Effector CD8-positive, alpha-beta T cell (primary cell): ENCODE data around the gene GTPBP3.
"Not testable (repeated sequence)": the region's sequence is repeated elsewhere in the genome, so short reads cannot be mapped to it uniquely, and the experiment has no call there.

ENCODE experiments used
- DNase-seq: peaks from one replicate; lab custom pipeline; 2025; lab: John Stamatoyannopoulos, UW
- total RNA-seq, 4 experiments: gene quantifications; one replicate each; lab custom pipeline; 2026; lab: John Stamatoyannopoulos, UW

The GTPBP3 gene
- total RNA-seq, result 18.3 to 25.1 (median 21.0) reads per million in 4 experiments

GRCh38 chr19:17336872-17337674 lies at the start of gene GTPBP3:
Gene GTPBP3, plus strand, starts transcription at chr19:17337553. Its CDS starts 59 bp downstream, at chr19:17337612.
- DNase-seq, result peak; percentile 94

GRCh38 chr19:17289489-17289888 lies 47.9 kb upstream of the GTPBP3 start:
- peak; percentile 6 for DNase-seq

DNA sequence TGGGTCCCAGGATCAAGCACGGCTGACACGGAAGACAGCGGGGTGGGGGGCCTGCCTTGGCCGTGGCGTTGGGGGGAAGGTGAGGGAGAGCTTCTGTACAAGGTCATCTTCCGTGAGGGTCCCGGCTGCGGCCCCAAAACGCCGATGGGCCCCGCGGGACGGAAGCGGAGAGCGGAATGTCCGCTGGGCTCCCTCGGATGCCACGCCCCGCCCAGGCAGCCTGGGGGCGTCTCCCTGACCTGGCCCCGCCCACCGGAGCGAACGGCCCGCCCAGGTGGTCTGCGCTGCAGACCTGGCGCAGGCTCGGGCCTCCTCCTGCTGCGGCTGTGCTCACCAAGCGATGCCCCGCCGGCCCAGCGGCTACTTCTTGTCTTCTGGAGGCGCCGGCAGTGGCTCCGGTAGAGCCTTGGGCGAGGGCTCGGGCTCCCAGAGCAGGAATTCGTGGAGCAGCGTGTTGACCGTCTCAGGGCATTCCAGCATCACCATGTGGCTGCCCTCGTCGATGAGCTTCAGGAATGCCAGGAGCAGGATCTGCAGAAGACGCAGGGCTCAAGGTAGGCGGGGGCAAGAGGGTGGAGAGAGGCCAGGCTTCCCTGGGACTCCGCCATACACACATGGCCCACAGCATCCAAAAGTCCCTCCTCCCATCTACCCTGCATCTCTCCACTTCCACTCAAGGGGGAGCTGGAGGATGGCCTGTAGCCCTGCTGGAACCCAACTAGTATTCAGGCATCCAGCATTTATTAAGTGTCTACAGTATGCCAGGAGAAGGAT lies 44.9 kb upstream of the GTPBP3 start:
- peak; percentile 76 for DNase-seq

DNA sequence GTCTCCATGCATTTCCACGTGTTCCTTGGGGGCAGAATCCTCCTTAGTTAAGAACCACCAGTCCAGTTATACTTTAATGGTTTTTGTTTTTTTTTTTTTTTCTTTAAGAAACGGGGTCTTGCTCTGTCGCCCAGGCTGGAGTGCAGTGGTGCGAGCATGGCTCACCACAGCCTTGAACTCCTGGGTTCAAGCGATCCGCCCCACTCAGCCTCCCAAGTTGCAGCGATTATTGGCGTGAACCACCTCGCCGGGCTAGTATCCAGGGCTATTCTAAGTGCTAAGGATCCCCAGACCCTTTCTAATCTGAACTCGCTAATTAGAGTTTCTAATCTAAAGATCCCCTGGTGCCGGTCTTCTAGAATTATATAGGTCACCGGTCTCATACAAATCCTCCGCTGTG lies 43.7 kb upstream of the GTPBP3 start:
- DNase-seq, result no peak

- peak; percentile 37 for DNase-seq
These were observed 43.1 kb upstream of the GTPBP3 start for GRCh38 chr19:17294051-17294891.

DNA sequence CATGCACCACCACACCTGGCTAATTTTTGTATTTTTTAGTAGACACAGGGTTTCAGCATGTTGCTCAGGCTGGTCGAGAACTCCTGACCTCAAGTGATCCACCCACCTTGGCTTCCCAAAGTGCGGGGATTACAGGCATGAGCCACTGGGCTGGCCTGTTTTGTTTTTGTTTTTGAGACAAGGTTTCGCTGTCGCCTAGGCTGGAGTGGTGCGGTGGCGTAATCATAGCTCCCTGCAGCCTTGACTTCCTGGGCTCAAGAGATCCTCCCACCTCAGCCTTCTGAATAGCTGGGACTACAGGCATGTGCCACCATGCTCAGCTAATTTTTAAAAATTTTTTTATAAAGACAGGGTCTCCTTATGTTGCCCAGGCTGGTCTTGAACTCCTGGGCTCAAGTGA lies 41.8 kb upstream of the GTPBP3 start:
- not testable (repeated sequence) for DNase-seq

- DNase-seq, result no peak
These were observed 41.1 kb upstream of the GTPBP3 start for GRCh38 chr19:17296273-17296672.

DNA sequence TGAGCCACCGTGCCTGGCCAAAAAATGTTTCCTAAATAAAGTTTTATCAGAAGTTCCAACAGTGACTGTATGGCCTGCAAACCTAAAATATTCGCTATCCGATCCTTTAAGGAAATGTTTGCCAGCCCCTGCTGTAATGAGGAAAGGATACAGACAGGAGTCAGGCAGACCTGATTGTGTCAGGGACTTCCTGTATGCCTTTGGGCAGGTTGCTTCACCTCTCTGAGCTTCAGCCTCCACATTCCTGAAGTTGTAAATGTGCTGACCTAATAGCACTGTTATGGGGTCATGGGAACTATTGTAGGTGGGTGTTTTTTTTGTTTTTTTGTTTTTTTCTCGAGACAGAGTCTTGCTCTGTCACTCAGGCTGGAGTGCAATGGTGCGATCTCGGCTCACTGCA lies 40.4 kb upstream of the GTPBP3 start:
- no peak for DNase-seq

- DNase-seq, result no peak
These were observed 36.2 kb upstream of the GTPBP3 start for GRCh38 chr19:17300992-17301619.

DNA sequence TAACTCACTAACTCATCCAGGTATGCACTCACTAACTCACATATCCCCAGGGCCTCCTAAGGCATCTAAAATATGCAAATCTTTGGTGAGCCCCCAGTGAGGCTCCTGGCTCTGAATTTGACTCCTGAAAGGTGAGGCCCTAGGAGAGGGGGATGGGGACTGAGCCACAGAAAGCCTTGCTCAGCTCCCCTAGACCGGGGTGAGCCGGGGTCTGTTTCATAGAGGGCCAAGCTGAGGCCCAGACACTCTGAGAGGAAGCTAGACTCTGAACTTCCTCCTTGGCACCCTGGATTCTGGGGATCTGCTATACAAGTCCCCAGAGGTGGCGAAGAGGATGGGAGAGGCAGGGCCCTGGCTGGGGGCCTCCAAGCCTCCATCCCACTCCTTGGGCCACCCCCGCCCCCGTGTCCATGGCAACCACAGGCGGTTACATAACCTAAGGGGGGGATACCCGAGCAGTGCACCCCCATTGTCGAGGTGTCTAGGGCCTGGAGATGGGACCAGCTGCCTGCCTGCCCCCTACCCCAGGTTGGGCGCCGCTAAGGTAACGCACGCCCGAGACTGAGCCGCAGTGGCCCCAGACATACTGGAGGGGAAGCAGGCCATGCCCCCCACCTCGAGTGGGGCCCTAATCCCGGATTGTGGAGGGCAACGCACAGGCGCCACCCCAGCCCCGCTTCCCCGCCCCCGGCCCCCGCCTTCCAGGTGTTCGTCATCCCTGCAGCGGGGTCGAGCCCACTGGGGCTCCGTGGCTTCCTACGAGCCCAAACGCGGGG lies 34.8 kb upstream of the GTPBP3 start:
- DNase-seq, result peak; percentile 45

DNA sequence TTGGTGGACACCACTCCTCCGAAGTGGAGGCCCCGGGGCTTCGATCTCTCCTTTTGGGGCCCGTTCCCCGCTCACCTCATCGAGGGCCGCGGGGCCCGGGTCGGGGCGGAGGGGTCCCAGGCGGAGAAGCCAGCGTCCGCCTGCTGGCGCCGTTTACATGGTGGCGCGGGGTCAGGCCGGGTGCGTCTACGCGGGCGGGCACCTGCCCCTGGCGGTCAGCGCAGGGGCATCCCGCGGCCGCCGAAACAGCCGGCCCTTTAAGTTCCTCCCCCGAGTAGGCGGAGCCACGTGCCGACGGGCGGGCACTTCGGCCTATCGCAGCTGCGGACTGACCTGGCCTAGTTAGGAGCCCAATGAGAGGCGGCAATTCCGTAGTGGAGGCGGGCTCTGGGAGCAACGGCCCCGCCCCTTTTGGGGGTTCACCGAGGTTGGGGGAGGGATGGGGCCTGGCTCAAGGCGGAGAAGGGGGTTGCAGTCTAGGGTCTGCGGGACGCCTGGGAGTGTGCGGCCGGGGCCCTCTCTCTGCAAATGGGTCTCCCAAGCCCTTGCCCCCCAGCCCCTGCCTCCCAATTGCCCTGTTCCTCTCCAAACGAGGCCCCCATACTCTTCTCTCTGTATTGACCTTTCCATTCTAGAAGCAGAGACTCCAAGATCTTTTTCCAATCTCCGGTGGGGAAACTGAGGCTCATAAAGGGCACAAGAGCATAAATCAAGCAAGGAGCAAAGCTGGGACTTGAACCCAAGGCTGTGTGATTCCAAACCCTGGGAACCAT lies 34.0 kb upstream of the GTPBP3 start, which contains the start of gene ABHD8:
TSS of gene ABHD8 (minus strand) at position 259 of the 773 bp plus-strand sequence. CDS start 1,809 bp downstream, outside the sequence.
- peak; percentile 92 for DNase-seq

DNA sequence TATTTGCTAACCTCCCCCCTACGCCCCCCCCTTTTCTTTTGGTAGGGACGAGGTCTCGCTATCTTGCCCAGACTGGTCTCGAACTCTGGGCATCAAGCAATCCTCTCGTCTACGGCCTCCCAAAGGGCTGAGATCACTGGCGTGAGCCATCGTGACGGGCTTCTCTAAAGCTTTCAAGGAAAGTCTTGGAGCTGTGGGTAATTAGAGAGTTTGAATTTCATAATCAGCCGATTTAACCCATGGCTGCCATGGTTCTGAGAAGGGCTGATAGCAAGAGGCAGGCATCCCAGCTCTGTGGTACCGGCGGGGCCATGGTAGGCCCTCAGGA lies 33.4 kb upstream of the GTPBP3 start:
- DNase-seq, result no peak

DNA sequence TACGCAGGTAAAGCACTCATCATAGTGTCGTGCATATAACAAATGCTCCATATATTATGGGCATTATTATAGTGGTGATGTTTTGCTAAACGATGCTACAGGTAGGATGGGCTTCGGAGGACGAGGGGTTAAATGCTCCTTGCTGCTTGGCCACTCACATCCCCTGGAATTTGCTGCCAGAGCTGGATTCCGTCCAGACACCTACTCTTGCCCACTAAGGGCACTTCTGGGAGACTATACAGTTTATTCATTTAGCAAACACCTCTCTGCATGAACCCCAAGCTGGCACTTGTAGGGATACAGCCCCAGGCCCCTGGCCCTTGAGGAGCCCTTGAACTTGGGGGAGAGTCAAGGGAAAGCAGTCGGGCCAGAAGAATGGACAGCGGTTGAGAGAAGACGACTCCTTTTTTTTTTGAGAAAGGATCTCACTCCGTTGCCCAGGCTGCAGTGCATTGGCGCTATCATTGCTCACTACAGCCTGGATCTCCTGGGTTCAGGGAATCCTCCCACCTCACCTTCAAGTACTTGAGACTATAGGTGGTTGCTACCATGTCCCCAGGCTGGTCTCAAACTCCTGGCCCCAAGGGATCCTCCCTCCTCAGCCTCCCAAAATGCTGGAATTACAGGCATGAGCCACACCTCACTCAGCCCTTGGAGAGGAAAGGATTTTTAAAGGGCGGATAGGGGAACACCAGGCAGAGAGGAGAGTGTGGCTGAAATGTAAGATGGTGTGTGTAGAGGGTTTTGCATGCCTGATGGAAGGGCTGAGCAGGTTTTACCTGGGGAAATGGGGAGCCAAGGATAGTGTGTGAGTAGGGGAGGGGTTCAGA lies 32.8 kb upstream of the GTPBP3 start:
- no peak for DNase-seq

GRCh38 chr19:17305216-17305516 lies 32.2 kb upstream of the GTPBP3 start:
- no peak for DNase-seq

GRCh38 chr19:17305517-17306284 lies 31.7 kb upstream of the GTPBP3 start, which contains the start of gene MRPL34:
Gene MRPL34, plus strand, starts transcription at chr19:17305872. Its CDS starts 21 bp downstream, at chr19:17305893.
- DNase-seq, result peak; percentile 87

- no peak for DNase-seq
These were observed 31.1 kb upstream of the GTPBP3 start for GRCh38 chr19:17306285-17306714.

GRCh38 chr19:17307876-17308377 lies 29.4 kb upstream of the GTPBP3 start:
- DNase-seq, result no peak
